Measurements from ENCODE around the gene RNF34.

DNA sequence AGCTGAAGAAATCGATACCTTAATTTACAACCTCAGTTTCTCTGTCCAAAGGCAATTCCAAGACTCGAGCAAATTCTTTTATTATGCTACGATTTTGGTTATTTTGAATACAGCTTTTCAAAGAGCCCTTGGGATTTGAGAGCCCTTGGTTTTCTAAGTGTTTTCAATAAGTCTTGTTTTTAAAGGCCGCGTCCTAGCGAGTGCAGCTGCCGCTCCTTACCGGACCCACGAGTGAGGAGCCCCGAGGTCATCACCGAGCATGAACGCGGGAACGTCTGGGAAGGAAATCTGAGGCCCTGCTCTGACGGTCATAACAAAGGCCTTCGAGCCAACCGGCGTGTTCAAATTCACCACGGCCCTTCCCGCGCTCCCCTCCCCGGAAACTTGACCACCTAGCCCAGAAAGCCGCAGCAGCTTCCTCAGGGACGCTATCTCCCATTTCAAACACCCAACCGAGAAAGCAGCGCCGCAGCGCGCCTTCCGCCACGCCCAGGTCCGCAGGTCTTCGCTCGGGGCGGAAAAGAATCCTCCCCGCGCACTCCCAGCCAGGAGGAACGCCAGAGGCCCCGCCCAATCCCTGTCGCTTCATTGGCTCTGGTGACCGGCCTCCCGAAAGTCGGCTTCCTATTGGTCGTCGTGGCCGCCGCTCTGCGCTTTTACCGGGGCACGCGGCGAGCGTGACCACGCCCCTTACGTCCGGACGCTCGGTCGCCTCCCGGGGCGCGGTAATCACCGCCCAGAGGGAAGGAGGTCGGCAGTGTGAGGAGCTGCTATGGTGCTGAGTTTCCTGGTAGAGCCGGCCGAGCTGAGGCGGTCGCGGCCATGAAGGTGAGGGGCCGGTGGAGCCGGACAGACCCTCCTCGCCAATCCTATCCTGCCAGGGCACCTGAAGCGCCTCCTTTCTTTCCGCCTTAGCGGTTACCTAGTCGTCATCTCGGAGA, at the start of gene RNF34:
- TF ChIP-seq POLR2A (IDR thresholded peaks at IDR 0.05), result peak; percentile 78 to 96
- TF ChIP-seq, protein P1, sequence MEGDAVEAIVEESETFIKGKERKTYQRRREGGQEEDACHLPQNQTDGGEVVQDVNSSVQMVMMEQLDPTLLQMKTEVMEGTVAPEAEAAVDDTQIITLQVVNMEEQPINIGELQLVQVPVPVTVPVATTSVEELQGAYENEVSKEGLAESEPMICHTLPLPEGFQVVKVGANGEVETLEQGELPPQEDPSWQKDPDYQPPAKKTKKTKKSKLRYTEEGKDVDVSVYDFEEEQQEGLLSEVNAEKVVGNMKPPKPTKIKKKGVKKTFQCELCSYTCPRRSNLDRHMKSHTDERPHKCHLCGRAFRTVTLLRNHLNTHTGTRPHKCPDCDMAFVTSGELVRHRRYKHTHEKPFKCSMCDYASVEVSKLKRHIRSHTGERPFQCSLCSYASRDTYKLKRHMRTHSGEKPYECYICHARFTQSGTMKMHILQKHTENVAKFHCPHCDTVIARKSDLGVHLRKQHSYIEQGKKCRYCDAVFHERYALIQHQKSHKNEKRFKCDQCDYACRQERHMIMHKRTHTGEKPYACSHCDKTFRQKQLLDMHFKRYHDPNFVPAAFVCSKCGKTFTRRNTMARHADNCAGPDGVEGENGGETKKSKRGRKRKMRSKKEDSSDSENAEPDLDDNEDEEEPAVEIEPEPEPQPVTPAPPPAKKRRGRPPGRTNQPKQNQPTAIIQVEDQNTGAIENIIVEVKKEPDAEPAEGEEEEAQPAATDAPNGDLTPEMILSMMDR (IDR thresholded peaks at IDR 0.05), result peak in 2 of 5 experiments; percentile 11 to 38

Measured in tibial nerve (tissue), 3 donors.